Hematopoietic multipotent progenitor cell treated with erythropoietin and hydrocortisone succinate and interleukin-3 and kit ligand, for 17 days (in vitro differentiated cells): ENCODE results near the gene TBX3.
"Not testable (repeated sequence)": the region's sequence is repeated elsewhere in the genome, so short reads cannot be mapped to it uniquely, and the experiment has no call there.

ENCODE experiments used
- DNase-seq: peaks from one replicate; pipeline ENCODE4 v3.0.0-alpha.2; 2015; ENCODE audit warnings: low spot score

Gene TBX3

DNA sequence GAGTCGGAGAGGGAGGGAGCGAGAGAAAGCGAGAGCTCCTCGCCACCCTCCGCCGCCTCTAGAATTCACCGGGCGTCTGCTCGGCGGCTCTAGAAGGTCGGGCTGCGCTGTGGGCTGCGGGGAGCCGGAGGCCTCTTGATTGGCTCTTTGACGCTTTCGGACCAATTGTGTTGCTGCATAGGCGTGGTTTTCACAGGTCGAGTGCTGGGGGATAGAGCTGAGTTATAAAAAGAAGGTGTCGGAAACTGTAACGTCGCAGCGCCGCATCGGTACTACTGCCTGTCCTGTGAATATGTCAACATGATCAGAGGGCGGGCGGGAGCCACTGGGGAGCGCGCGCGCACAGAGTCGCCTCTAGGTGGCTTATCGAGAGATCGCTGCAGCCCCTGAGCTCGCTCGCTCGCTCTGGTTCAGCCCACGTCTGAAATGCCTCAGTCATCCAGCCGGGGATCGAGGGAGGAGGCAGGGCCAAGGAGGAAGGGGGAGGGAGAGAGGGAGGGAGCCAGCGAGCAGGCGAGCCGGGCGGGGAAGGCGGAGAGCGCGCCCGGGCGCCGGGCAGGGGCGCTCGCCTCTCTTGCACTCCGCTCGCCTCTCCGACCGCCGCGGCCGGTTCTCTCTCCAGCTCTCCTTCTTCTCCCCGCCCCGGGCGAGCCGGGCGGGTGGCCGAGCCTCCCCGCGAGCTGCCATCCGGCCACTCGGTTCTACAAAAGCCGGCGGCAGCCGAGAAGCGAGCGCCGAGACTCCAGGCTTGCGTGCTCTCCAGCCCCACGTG is at the start of gene TBX3:
TBX3 (minus strand) TSS at position 78 of the 772 bp plus-strand sequence. CDS start 975 bp downstream, outside the sequence.
- DNase-seq, result no peak

DNA sequence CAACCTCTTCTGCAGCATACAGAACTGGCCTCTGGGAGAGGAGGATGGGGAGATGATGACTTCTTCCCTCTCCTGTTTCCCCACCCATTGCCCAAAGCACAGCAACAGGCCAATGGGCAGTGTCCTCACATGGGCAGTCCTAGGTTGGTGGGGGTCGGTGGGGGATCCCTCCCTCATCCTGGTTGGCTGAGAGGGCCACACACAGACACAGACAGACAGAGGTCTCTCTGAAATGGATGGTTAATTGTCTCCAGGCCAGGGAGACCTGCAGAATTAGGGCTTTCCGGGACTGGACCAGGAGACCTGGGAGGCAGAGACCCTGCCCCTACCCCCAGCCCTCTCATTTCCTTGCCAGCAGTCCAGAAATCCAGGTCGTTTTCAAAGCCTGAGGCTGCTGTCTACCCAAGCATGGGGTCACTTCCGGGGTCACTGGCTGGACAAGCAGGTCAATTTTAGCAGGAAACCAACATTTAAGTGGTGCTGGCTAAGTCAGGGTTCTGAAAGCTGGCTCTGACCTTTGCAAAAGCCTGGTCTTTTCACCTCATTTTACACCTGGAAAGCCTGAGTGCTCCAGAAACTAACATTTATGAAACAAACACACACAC is 48.6 kb upstream of the TBX3 start:
- no peak for DNase-seq

DNA sequence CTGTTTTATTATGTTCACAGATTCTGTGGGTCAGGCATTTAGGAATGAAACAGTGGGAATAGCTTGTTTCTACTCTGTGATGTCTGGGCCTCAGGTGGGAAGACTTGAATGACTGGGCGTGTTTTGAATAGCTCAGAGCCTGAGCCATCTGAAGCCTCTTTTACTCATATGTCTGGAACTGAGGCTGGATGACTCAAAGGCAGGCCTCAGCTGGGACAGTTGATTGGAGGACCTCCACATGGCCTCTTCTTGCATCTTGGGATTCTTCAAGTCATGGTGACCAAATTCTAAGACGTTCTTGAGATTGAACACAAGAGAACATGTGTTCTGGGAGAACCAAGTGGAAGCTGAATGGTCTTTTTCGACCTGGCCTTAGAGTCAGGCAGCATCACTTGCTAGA is 45.8 kb upstream of the TBX3 start:
- no peak for DNase-seq

DNA sequence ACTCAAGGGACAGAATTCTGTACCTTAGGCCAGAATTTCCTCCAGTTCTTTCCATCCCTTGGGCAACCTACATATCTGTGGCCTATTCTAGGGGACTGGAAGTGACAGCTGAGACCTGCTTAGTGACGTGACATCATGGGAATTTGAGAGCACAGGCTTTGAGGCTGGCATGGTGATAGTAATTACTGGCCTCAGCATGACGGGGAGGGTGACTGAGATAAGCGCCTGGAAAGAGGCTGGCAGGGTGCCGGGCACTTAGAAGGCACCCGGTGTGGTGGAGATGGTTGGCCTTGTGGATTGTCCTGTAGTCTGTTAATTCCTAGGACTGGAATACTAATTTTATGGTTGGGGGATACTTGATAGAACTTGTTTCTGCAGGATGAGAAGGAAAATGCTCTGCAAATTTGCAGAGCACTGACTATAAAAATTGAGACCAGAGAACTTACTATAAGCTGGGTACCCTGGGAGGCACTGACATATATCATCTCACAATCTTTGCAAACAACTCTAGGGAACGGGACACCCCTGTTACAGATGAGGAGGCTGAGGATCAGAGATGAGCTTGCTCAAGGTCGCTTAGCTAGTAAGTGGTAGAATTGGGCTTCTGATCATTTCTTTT is 42.2 kb upstream of the TBX3 start:
- no peak for DNase-seq

DNA sequence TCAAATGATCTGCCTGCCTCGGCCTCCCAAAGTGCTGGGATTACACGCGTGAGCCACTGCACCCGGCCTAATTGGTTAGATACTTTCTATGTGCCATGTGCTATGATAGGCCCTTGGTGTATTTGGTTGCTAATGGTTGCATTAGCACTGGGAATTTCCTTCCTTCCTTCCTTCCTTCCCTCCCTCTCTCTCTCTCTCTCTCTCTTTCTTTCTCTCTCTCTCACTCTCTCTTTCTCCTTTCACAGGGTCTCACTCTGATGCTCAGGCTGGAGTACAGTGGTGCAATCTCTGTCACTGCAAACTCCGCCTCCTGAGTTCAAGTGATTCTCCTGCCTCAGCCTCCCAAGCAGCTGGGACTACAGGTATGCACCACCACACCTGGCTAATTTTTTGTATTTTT is 38.2 kb upstream of the TBX3 start:
- not testable (repeated sequence) for DNase-seq

DNA sequence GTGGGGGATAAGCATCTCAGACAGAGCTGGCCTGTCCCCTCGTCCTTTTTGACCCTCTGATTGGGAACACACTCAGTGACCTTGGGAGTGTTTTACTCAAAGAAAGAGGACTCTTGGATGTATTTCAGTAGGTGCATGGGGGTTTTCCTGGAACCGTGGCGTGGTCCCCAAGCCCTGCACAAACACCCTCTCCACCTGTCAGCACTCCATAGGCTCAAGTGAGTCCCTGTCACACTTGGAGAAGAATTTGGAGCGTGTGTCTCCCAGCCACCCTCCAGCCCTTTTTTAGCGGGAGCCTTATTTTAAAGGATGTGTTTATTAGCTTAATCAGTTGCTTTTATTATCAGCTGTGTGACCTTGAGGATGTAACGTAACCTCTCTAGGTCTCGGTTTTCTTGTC is 37.3 kb upstream of the TBX3 start:
- DNase-seq, result no peak

DNA sequence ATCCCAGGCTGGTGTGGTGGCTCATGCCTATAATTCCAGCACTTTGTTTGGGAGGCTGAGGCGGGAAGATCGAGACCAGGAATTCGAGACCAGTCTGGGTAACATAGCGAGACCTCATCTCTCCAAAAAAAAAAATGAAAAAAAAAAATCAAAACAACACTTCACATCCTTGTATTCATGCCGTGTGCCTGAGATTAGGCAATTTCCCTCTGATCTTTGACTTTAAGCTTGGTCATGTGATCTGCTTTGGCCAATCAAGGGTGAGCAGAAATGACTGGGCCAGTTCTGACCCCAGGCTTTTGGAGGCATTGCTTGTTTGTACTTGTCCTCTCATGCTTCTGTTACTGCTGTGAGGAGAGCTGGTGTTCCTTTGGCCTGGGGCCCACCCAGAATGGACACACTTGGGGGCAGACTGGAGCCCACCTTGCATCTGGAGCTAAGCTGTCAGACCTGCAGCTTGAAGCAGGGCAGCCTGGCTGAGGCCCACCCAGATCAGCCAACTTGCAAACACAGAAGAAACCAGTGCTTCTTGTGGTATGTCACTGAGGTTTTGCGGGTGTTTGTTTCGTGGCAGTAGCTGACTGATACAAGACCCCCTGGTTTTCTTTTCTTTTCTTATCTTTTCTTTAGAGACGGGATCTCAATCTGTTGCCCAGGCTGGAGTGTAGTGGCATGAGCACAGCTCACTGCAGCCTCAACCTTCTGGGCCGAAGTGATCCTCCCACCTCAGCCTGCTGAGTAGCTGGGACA is 29.7 kb upstream of the TBX3 start:
- DNase-seq, result no peak

DNA sequence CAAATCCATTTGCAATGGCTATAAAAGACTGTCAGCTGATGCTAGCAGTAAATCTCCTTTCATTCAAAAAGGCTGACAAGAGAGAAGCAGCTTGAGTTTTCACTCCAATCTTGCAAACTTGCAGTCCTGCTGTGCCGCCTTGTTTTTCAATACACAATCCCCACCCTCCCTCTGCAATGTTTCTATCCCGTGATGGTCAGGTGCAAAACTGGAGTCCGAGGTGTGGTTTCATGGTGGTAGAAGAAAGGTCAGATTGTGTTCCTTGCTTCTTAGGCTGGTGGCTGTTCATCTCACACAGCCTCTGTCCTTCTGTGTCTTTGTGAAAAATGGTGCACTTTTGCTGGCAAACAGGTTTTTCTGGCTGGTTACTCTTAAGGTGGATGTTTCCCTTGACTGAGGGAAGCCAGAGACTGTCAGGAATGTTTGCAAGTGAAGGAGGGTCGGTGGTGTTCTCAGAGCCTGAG is 27.7 kb upstream of the TBX3 start:
- DNase-seq, result no peak

DNA sequence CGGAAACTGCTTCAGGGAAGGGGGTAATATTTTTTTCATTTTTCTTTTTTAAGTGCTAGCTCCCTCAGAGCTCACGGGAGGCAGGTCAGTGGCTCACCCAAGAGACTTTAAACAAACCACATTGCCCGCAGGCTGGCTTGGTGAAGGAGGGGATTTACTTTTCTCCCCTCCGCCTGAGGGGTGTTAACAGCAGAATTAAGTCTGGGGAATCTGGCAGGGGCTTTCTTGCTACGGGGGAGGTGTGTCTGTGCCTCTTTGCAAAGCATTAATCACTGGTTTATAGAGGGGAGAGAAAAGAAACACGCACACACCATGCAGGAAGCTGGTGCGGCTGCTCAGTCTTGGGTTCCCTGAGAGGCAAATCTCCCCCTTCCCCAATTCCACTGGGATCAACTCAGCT is 26.2 kb upstream of the TBX3 start:
- DNase-seq, result no peak

DNA sequence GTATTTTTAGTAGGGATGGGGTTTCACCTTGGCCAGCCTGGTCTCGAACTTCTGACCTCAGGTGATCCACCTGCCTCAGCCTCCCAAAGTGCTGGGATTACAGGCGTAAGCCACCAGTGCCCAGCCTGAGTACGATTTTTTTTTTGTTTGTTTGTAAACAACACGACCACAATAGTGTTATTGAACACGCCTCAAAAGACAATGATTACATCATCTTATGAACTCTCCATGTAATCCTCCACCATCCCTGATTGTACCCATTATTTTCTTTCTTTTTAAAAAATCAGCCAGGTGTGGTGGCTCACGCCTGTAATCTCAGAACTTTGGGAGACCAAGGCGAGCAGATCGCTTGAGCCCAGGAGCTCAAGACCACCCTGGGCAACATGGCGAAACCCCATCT is 25.1 kb upstream of the TBX3 start:
- no peak for DNase-seq

DNA sequence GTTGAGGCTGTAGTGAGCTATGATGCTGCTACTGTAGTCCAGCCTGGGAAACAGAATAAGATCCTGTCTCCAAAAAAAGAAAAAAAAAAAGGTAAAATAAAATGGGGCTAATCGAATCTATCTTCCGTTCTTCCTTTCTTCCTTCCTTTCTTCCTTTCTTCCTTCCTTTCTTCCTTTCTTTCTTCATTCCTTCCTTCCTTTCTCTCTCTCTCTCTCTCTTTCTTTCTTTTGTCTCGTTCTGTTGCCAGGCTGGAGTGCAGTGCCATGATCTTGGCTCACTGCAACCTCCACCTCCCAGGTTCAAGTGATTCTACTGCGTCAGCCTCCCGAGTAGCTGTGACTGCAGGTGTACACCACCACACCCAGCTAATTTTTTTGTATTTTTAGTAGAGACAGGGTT is 24.6 kb upstream of the TBX3 start:
- not testable (repeated sequence) for DNase-seq

DNA sequence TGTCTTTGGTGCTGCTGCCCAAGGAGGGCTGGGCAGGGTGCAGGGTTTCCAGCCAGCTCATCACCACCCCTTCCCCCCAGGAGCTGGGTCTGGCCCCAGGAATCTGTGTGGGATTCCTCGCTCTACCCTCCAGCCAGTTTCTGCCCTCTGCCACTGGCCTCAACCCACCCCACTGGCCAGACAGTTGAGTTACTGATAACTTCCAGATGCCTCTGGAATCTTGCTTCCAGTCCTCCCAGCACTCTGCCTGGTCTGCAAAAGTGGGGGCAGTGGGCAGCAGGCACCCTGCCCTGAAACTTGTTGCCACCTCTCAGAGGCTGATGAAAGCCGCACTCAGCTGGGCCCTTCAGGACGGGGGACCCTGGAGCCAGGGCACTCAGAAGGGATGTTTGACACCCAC is 20.1 kb upstream of the TBX3 start:
- no peak for DNase-seq

DNA sequence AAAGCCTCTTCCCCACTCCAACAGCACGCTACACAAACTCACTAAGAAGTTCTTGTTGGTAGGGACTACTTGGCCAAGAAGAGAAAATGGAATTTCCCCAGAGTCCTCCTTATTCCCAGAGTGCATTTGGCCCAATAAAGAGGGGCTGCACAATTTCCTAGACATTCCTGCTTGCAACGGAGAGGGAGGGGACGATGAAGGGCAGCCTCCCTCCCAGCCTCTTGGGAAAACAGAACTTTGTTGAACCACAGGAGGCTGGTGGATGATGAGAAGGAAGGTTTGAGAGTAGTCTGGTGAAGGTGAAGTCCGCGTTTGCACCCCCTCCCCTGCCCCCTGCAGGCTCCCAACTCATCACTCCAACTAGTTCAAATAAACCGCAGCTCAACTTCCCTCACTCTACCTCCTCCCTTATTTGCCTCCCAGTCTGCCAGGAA is 19.1 kb upstream of the TBX3 start:
- DNase-seq, result no peak

DNA sequence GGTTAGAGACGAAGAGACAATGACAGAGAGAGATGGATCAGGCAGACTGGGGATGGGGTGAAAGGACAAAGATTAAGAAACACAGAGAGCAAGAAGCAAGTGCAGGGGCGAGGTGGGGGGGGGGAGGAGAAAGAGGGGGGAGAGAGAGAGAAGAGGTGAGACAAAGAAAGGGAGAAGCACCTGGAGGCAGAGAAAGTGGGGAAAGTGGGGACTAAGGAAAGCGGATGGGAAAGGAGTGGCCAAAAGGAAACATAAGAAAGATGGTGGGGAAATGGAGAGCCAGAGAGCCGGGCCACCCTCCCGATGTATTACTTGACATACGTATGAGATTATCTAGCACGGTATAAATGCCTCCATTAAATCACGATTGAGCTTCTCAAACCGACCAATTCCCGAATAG is 18.5 kb upstream of the TBX3 start:
- no peak for DNase-seq

DNA sequence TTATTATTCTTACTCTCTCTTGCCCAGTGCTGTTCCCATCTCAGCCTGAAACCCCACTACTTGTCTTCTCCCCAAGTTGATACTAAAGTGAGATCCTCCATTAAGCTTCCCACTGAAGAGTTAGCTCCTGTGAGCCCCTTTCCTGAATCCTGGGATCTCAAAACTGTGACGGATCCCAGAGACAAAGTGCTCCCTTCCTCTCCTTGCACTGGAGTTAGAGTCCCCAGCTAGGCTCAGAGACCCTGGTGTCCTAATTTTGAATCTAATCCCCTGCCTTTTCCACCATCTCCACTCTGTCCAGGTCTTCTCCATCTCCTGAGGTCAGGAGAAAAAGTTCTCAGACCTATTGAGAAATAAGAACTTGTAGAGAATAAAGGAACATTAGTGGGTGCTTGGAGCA is 17.6 kb upstream of the TBX3 start:
- DNase-seq, result no peak

DNA sequence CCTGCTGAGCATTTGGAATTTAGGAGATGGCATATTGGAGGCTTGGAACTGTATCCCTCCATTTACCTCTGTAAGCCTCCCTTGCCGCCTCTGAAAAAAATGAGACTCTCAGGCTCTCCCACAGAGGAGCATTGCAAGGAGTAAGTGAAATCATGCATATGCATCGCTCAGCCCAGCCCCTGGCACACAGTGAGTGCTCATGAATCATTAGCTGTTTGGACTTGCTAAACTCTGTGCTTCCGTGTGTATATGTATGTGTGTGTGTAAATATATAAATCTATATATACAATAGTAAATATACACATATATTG is 17.1 kb upstream of the TBX3 start:
- no peak for DNase-seq

DNA sequence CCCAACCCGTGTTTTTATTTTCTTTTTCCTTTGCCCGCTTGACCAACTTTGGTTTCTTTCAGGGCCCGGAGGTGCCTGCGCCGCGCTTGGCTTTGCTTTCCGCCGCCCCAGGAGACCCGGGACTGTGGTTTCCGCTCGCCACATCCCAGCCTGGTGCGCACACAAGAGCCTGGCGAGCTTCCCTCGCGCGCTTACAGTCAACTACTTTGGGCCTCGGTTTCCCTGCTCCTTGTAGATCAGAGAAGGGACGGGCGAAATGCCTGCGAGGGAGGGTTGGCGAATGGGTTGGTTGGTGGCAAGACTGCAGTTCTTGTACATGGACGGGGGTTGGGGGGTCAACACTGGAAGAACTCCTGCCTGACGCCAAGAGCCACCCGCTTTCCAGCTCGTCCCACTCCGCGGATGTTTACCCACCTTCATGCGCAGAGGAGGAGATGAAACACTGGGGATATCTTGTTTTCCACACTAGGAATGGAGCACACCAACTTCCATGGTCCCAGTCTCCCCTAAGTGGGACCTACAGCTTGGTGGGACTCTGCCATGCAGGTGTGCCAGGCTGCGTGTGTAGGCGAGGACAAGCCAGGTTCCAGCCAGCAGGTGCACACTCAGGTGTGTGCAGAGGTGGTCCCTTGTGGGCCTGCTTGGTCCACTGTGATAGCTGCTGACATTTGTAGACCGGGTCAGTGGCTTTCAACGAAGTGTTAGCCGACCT is 16.6 kb upstream of the TBX3 start:
- no peak for DNase-seq

DNA sequence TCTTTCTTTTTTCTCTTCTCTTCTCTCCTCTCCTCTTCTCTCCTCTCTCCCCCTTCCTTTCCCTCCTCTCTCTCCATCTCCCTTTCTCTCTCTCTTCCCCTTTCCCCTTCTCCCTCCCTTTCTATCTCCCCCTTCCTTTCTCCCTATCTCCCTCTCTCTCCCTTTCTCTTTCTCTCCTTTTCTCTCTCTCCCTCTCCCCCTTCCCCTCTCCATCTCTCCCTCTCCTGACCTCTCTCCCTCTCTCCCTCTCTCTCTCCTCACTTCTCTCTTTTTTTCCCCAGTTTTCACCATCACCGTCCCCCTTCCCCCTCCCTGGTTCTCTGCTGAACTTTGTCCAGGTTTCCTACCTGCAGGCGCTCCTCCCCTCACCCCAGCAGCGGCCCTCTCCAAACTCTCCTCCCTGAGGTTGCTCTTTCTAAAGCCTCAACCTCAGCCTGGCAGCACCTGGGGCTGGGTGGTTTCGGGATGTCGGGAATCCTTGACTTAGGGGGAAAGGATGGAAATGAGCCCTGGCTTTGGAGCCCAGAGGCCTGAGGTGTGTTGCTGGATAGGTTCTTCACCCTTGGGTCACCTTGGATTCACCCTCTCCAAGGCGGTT is 14.7 kb upstream of the TBX3 start:
- no peak for DNase-seq

DNA sequence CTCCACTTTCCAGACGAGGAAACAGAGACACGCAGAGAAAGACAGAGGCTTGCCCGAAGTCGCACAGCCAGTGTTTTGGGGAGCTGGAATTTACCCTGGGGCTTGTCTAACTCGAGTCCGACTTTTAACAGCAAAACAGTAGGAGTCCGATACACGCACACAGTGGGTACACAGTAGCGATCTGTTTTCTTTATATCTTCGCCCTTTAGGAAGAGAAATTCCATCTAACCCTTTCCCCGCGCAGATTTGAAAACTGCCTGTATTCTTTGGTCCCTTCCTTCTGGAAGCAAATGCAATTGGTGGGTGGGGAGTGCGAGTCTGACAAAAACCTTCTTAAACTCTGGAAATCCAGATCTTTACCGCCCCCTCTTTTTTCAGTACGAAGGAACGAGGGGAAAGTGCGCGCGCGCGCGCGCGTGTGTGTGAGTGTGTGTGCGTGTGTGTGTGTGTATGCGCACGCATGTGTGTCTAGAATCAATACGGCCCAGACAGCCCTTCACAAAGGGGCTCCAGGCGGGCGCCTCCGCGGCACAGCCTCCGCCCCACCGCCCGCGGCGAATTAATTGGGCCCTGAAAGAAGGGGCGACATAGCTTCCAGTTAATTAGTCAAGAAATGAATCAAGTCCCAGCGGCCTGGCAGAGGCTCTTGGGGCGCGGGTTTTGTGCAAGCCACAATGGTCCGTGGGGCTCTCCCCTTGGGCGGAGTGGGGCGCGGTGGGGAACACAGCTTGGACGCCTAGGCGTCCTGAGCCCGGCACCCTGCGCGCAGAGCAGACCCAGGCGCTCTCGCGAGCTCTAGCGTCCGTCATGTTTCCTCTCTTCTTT is 14.0 kb upstream of the TBX3 start:
- no peak for DNase-seq

DNA sequence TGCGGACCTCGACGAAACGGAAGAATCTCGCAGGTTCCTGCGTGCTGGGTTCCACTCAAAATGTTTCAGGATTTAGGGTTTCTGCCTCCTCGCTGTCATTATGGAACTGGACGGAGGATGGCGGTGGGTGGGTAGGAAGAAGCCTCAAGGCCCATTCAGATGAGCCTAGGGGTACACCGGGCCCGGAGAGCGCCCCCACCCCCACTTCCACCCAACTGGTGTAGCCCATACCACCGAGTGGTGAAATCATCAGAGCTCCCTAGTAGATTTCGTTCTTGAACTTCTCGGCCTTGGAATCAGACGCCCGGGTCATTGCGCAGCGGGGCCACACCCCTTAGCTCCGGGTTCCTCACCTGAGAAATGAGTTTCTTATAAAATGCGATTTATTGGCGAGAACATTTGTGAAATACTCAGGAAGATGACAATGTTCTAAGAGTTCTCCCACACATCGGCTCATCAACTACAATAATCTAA is 13.3 kb upstream of the TBX3 start:
- no peak for DNase-seq
